NCI-H2196 (cell line): ENCODE results near the gene GRPEL1.
"Not testable (repeated sequence)": the region's sequence is repeated elsewhere in the genome, so short reads cannot be mapped to it uniquely, and the experiment has no call there.

Experiments
- DNase-seq: peaks from one replicate; lab custom pipeline; 2025; ENCODE audit not compliant: unreplicated experiment; lab: John Stamatoyannopoulos, UW

GRPEL1 gene

DNA sequence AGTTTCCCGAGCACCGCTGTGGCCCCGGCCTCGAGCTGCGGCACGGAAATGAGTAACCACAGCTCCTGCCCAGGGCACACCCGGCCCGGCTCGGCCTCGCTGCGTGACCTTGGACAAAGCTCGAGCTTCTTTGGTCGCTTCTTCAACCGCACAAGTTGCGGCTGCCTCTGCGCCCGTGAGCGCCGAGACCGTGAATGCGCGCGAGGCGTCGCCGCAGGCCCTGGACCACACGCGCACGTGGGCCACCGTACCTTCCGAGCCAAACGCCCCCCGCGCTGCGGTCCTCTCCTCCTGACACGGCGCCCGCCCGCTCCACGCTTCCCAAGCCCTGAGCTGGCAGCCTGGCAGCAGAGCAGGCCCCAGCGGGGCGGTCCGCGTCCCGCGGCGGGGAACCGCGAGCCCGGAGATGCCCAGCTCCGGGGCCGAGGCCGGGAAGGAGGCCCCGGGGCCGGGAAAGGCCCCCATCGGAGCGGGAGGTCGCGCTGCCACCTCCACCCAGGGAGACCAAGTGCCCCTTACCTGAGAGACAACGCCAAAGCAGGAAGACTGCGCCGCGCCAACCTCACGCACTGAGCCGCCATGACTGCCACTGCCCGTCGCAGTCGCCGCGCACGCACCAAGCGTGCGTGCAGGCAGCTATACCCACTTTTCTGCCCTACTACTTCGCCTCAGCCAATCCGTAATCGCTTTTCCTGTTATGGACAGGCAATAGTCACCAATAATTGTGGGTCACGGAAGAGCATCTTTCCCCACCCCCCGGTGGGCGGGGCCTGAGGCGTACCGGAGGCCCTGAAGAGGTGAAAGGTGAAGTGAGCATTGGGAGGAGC lies at the start of gene GRPEL1:
Gene GRPEL1, minus strand, starts transcription at position 613 of the 827 bp plus-strand sequence. Its CDS starts 32 bp downstream, at position 581.
- DNase-seq: peak; percentile 99

DNA sequence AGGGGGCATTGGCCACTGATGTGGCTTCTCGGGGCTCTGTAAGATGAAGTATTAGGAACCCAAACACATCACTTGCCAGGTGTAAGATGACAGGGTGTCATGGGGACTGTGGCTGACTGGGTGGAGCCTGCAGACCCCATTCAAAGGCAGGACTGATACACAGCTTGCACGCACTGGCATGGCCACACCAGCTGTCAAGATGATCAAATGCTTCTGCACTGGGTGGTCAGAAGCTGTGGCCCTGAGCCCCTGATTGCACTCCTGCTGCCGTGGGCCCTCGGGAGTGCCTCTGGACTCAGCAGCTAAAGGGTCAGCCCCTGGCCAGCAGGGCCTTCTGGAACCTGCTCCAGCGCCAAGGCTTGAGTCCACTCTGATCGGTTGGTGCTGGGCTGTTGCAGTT lies 48.8 kb upstream of the GRPEL1 start:
- DNase-seq: no peak

DNA sequence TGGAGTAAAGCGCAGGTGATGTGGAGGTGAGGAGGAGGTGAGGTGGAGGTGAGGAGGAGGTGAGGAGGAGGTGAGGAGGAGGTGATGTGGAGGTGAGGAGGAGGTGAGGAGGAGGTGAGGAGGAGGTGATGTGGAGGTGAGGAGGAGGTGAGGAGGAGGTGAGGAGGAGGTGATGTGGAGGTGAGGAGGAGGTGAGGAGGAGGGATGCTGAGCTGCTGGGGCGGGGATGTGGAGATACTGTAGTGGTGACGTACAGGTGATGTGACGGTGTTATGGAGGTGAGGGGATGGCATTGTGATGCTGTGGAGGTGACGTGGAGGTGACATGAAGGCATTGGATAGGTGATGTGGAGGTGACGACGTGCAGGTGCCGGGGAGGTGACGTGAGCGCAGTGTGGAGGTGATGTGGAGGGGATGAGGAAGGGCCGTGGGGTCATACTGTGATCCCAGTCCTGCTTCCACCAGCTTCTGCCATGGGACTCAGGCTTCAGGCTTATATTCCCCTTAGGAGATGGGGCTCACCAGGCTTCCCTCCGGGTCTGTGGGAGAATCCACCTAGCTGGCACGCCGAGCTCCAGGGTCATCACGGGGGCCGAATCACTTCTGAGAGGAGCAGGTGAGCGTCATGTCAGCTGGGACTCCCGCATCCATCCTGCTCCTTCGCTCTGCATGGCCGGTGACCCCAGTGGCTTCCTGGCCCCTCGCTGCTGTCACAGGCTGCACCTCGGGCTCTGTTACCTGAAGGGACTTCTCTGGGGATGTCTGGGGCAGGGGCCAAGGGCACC lies 47.9 kb upstream of the GRPEL1 start:
- DNase-seq: no peak

DNA sequence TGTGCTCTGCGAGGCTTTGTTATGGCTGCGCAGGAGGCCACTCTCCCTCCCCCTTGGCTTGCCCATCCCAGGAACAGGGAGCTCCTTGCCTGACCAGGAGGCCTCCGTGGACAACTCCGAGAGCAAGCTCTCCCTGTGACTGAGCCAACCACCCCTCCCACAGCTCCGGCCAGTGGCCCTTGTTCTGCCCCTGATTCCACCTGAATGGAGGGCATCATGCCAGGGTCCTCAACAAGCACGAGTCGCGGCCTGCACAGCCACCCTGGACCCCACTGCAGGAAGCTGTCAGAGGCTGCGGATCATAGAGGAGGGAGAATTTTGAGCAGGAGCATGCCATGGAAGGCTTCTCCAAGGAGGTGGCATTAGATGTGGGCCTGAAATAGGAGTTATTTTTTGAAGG lies 44.8 kb upstream of the GRPEL1 start:
- DNase-seq: no peak

DNA sequence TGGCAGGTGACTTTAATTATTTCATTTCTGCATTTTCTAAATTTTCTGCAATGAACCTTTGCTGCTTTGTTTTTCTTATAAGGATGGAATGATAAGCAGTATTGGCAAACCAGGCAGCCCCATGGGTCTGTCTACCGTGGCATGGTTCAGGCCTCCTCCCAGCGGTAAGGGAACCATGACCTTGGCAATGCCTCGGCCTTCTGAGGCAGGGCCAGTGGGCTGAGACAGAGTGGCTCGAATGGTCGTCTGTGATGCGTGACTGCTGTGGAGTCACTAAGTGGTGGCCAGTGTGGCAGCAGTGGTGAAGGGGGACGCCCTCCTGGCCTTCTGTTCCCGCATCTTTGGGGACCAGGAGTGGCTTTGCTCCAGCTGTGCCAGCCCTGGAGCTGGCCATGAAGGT lies 43.6 kb upstream of the GRPEL1 start:
- no peak for DNase-seq

DNA sequence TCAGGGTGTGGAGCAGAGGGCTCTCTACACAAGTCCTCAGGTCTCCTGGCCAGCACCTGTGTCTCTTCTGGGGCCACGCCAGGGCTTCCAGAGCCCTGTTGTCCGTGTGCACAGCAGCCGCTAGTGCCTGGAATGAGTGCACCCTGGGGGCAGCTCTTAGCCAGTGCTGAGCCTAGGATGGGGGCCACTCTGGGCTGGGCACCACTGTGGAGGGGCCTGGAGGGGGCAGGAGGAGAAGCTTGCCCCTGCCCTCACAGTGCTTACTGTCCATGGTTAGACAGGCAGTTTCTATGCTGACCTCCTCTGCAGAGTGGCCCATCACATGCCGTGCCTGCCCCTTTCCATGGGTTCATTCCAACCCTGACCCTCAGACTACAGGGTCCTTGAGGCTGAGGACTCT lies 42.7 kb upstream of the GRPEL1 start:
- DNase-seq: no peak

DNA sequence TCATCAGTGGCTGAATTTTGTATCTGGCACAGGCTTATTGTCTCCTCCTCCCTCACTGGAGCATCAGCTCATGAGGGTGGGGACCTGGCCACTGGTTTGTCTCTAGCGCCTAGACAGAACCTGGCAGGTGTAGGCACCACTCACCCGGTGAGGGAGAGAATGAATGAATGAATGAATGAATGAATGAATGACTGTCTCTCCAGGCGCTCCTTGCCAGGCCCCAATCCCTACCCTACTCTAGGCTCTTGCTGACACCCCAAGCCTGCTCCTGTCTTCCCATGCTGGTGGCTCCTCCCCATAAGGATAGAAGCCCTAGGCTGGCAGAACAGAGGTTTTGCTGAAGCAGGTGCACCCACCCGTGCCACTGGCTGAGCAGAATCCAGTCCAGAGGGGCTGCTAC lies 41.3 kb upstream of the GRPEL1 start:
- no peak for DNase-seq

DNA sequence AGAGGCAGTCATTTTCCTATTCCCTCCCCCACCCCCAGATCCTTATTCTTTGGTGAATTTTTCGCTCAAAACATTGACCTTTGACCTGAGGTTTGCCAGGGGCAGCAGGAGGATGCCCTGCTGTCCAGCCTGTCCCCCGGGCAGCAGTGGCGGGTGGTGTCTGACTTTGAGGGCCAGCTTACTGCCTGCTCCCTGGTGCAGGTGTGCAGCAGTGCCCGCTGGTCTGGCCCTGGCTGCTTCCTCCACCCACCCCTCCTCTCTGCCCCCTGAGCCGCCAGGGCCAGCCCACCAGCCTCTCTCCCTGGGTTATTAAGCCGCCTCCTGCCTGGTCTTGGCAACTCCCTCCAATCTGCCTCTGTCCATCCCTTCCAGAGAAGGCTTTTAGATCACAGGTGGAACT lies 40.8 kb upstream of the GRPEL1 start:
- DNase-seq: no peak

DNA sequence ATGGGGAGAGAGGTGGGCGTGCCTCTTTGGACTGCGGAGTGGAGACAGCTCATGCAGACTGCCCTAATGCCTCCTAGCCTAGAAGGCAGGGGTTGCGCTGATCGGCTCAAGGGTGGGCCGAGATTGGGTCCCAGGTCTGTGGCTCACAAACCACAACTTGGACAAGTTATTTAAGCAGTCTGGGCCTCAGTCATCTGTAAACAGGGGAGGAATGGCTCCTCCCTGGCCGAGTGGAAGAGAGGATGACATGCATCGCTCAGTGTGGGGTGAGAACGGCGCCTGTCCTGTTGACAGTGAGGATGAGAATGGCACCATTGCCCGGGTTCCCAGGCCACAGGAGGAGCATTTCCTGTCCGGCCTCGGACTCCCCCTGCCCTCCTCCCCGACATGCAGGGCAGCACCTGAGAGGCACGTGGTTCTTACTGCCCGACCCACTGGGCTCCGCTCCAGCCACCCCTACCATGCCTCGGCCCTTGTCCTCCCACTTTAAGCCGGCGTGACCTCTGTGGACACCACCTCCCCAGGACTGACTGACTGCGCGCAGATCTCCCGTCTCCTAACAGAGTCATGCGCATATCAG lies 40.3 kb upstream of the GRPEL1 start:
- no peak for DNase-seq

DNA sequence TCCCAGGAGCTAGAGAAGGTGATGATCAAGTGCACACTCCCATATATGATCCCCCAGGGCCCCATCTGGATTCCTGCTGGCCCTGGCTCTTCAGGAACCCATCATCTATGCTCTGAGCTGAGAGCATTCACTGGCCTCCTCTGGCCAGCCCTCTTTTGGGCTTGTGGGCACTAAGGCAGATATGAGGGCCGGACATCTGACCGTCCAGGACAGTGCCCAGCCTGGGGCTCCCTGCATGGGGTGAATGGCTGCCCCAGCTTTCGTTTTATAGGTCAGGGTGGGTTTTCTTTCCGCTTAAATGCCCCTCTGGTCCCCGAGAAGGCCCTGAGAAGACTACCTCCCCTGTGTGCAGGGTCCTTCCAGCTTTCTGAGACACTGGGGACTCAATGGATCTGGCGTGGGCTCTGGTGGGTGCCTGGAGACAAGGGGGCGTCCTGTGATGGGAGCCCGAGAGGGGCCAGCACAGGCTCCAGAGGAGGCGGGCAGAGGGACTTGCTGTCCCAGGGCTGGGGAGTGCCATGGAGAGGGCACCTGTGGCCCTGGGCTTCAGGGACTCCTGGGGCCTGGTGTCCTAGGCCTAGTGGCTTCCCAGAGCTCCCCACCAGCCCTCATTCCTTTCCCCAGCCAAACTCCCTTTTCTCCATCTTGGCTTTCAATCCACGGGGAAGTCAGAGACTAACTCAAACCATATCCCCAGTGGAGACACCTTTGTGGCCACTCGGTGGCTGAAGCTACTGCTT lies 39.5 kb upstream of the GRPEL1 start:
- DNase-seq: no peak

DNA sequence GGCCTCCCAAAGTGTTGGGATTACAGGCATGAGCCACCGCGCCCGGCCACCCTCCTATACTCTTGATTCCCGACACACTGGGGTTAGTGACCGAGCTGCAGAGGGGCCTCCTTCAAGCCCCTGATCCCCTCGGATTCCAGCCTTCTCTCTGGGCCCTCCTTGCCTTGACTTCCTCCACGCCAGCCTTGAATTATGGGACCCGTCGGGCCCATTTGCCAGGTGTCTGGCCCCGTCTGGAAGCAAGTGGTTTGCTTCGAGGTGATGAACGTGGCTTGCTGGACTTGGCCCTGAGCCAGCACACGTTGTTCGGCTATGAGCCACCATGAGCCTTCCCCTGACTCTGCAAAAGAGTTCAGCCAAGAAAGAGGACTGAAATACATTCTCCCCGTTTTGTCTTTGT lies 37.4 kb upstream of the GRPEL1 start:
- DNase-seq: no peak

DNA sequence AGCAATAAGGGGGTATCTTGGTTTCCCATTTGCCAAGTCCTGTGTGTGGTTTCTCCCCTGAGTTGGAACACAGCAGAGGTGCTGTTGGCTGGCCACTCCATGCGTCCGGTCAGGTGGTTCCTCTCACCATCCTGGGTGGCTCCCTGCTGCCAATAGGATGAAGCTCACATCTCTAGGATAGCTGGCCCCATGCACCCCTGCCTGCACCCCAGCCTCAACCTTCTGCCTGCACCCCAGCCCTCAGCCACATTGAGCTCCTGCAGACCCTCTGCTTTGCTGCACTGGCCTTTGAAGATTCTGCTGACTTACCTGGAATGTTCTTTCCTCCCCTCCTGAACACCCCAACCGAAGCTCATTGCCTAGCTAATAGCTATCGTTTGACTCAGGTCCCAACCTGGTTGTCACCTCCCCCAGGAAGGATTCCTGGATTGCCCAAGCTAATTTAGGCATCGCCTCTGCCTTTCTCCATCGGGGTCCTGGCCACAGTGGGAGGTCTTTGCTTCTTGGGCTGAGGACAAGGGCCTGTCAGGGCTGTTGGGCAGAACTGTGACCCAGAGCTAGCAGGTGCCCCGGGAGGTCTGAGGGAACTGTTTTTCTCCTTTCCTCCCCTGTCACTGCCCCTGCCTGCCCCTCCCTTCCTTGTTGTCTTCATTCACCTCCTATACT lies 36.6 kb upstream of the GRPEL1 start:
- no peak for DNase-seq

DNA sequence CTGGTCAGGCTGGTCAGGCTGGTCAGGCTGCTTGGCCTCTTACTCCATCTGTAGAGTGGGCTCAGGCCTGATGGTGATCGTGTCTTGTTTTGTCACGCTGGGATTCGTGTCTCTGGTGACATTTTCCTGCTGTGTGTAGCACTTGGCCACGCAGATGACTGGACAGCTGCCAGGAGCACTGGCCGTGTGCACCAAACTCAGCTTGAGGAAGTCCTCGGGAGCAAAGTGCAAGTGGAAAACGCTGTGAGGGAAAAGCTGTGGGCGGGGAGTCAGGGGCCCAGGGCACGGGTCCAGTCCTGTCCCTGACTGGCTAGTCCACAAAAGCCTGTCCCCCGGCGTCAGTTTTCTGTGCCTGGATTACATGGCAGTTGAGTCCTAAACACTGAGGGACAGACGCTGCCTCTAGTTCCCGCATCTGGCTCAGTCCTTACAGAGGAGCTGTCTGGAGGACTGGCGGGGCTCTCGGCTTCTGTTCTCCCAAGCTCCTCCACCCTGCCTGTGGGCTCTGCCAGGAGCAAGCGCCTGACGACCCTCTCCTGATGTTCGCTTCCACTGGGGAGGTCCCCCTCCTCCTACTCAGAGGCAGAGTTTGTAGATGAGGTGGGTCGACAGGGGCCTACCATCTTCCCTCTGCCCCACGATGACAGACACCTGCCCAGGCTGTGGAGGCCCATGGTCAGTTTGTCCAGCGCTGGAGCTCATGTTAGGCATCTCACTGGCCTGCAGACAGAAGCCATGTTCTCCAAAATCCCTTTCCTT lies 35.9 kb upstream of the GRPEL1 start:
- DNase-seq: no peak

DNA sequence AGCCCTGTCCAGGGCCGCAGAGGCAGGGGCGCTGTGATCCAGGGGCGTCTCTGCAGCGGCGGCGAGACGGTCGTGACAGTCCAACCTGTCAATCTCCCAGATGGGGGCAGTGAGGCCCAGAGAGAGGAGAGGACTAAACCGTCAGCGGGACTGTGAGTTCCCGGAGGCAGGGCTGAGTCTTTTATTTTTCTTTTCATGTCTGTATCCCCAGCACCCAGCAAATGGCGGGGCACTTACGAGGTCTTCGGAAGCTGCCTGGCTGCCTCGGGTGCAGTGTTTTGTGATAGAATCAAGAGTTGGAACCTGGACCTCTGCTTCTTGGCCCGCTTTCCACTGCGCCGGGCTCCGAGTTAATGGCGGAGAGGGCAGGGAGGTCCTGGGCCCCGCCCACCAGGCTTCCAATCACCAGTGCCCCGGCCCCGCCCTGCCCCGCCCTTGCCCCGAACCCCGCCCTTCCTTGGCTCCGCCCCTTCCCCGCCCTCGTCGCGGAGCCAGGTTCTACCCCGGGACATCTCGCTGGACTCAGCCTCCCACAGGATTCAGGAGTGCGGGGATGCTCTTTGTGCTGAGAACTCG lies 35.3 kb upstream of the GRPEL1 start:
- DNase-seq: peak; percentile 73

DNA sequence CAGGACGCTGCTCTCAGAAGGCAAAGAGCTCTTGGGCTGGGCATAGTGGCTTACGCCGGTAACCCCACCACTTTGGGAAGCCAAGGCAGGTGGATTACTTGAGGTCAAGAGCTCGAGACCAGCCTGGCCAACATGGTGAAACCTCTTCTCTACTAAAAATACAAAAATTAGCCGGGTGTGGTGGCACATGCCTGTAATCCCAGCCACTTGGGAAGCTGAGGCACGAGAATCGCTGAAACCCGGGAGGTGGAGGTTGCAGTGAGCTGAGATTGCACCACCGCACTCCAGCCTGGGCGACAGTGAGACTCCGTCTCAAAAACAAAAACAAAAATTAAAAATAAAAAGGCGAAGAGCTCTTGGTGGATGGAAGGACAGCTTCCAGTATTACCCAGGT lies 34.6 kb upstream of the GRPEL1 start:
- DNase-seq: not testable (repeated sequence)

DNA sequence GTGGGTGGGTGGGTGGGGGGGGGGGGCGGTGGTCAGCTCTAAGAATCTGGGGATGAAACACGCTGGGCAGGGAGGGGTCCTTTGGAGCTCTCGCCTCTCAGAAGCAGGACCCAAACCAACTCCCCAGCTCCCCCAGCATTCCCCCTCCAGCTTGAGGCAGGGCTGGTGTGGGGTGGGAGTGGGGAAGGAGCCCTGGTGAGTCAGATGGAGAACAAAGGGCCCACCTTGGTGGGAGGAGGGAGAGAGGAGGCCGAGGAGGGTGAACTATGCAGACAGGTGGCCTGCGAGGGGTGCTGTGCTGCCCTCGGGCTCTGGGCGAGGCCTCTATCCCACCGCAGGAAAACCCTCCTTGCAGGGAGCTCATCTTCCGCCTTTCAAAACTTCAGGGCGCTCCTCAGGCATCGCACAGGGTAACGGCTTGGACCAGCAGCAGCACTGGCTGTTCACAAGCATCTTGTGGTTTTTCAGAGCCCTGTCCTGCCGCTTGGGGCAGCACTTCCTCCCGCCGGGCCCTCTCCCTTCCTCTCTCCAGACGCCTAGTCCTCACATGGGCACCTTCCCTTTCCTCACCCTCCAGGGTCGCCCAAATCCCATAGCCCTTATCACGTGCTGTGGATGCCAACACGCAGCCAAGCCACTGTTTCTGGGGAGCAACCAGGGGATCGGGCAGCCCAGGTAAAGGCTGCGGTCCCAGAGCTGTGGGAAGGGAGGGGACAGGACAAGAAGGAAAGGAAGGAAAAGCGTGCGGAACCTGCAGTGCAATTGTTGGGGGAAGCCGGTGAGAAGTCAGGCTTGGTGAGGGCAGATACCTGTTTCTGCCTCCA lies 34.0 kb upstream of the GRPEL1 start:
- DNase-seq: peak; percentile 7

DNA sequence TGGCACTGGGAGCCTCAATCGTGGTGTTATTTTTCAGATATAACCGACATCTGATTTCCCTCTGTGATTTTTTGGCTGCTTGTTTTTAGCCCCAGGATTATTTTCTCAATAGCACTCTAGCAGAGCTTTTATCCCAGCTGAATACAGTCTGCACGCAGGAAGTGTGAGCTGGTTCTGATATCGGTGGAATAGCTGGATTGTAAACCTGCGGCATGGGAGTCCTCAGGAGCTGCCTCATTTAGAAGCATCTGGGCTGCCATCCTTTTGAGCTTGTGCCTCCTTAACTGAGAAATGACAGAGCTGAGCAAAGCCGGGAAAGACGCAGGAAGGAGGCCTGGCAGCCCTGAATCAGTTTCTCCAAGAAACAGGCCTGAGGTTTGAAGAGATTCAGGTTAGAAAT lies 28.4 kb upstream of the GRPEL1 start:
- DNase-seq: no peak

DNA sequence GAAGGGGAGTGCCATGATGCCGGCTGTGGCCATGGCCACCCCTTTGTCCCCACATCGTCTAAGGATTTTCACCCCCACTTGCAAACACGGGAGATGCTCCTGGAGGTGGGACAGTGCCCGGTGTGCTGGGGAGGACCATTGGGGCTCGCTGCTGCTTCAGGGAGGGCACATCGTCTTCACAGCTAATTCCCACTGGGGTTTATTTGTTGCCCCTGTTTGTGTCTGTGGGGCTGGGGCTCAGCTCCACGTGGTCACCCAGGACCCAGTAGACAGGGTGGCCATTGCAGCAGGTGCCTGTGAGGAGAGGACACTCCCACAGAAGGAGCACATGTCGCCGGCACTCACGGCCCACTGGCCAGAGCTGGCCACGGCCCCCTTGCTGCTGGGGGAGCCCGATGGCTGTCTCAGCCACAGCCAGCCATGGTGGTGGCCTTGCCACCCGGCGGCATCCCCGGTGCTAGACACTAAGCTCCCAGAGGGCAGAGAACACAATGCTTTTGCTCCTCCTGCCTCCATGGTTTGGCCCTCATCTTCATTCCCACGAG lies 27.8 kb upstream of the GRPEL1 start:
- no peak for DNase-seq

DNA sequence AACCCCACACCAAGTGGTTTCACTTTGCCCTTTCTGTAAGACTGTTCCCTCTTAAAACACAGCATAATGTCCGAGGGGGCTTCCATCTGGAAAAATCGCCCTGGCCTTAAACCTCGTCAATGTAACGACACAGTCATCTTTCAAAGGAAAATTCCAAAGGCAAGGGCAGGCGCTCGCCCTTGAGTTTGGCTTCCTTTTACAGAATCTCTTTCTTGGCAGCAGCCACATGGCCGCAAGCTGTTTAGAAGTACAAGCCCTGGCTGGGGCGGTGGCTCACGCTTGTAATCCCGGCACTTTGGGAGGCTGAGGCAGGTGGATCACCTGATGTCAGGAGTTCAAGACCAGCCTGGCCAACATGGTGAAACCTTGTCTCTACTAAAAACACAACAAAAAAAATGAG lies 27.1 kb upstream of the GRPEL1 start:
- DNase-seq: no peak
